ENCODE data around the gene LYZL6.

- TF ChIP-seq CTCF (IDR thresholded peaks at IDR 0.05): no peak
- no peak for TF ChIP-seq POLR2AphosphoS5 (IDR thresholded peaks at IDR 0.05)
Measured at GRCh38 chr17:35942588-35943186, 826 bp downstream of the LYZL6 start.

Data from esophagus muscularis mucosa (tissue), 3 donors.